Ovary (tissue), 3 donors: ENCODE data around the gene GNB1.

Experiments used
- EP300 ChIP-seq: sonication (generic); formaldehyde crosslinking; IDR thresholded peaks from one replicate; pipeline ENCODE4 v1.6.1; 2017; ENCODE audit warnings: antibody characterized with exemption
- POLR2A ChIP-seq: fragments of 450-650 bp; IDR thresholded peaks from one replicate; pipeline ENCODE4 v1.6.1; 2017; ENCODE audit warnings: antibody characterized with exemption, mild to moderate bottlenecking, moderate library complexity
- TF ChIP-seq, protein P1 (sequence below), 3 donors: fragments of 450-650 bp in 2 of 3; fragments of 200-600 bp in 1 of 3; IDR thresholded peaks; one replicate each; pipeline versions ENCODE4 v1.5.1 to v1.8.0; 2016 to 2022; ENCODE audit warnings: antibody characterized with exemption in 3 of 3, mild to moderate bottlenecking in 1 of 3
- donor health status: DM: no; HTN: no; CAD: no.

DNA sequence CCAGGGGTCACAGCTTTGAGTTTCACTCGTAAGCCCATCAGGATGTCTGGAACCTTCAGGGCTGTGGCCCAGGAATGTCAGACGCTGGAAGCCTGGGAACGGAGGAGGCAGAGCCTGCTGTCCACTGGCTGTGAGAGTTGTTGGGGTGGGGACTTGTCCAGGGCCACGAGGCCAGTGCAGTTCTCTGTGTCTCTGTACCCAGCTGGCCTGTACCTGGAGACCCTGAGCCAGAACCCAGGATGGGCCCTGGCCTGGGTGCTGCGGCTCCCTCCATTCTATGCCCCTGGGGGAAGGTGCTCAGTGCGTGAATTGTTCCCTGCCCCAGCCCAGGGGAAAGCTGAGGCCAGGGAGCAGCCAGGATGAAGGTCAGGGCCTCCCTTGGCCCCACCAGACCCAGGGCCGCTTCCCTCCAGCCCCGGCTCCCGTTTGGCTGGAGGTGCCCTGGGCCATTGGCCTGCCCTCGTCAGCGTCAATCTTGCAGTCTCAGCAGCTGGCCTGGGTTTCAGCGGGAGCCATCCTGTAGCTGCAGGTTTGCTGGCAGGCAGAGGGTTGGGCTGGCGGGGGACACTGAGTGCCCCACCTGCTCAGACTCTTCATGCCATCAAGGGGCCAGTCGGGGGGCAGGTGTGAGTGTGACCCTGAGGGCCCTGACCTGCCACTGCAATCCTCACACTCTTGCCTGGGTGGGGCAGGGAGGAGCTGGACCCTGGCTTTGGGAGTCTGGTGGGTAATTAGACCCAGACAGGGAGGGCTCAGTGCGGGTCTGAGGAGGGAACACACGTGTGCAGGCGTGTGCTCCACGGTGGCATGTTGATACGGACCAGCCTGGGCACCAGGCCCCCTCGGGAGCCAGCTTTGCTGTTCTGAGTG is 23.4 kb upstream of the GNB1 start:
- TF ChIP-seq, protein P1, sequence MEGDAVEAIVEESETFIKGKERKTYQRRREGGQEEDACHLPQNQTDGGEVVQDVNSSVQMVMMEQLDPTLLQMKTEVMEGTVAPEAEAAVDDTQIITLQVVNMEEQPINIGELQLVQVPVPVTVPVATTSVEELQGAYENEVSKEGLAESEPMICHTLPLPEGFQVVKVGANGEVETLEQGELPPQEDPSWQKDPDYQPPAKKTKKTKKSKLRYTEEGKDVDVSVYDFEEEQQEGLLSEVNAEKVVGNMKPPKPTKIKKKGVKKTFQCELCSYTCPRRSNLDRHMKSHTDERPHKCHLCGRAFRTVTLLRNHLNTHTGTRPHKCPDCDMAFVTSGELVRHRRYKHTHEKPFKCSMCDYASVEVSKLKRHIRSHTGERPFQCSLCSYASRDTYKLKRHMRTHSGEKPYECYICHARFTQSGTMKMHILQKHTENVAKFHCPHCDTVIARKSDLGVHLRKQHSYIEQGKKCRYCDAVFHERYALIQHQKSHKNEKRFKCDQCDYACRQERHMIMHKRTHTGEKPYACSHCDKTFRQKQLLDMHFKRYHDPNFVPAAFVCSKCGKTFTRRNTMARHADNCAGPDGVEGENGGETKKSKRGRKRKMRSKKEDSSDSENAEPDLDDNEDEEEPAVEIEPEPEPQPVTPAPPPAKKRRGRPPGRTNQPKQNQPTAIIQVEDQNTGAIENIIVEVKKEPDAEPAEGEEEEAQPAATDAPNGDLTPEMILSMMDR (IDR thresholded peaks at IDR 0.05) = no peak
- no peak for TF ChIP-seq POLR2A
- TF ChIP-seq EP300 = no peak
